Ishikawa (cell line): ENCODE results near the gene RUSC1.
A peak's percentile ranks its signal among the peaks of the same experiment; 100 is the strongest.

Source experiments
- CEBPB ChIP-seq: IDR thresholded peaks from 2 replicates; pipeline ENCODE4 v1.6.1; 2012
- CREB1 ChIP-seq: IDR thresholded peaks from 2 replicates; pipeline ENCODE4 v1.6.1; 2012; ENCODE audit warnings: low read depth
- EGR1 ChIP-seq: IDR thresholded peaks from 2 replicates; pipeline ENCODE4 v1.6.1; 2012
- EP300 ChIP-seq: IDR thresholded peaks from 2 replicates; pipeline ENCODE4 v1.6.1; 2012; ENCODE audit warnings: borderline replicate concordance
- TAF1 ChIP-seq: IDR thresholded peaks from 2 replicates; pipeline ENCODE4 v1.6.1; 2012; ENCODE audit warnings: low read depth, mild to moderate bottlenecking
- TEAD4 ChIP-seq: IDR thresholded peaks from 2 replicates; pipeline ENCODE4 v1.6.1; 2012
- YY1 ChIP-seq: IDR thresholded peaks from 2 replicates; pipeline ENCODE4 v1.6.1; 2012; ENCODE audit warnings: low read depth
- TF ChIP-seq, protein P1 (sequence below): IDR thresholded peaks from 2 replicates; pipeline ENCODE4 v1.6.1; 2012

DNA sequence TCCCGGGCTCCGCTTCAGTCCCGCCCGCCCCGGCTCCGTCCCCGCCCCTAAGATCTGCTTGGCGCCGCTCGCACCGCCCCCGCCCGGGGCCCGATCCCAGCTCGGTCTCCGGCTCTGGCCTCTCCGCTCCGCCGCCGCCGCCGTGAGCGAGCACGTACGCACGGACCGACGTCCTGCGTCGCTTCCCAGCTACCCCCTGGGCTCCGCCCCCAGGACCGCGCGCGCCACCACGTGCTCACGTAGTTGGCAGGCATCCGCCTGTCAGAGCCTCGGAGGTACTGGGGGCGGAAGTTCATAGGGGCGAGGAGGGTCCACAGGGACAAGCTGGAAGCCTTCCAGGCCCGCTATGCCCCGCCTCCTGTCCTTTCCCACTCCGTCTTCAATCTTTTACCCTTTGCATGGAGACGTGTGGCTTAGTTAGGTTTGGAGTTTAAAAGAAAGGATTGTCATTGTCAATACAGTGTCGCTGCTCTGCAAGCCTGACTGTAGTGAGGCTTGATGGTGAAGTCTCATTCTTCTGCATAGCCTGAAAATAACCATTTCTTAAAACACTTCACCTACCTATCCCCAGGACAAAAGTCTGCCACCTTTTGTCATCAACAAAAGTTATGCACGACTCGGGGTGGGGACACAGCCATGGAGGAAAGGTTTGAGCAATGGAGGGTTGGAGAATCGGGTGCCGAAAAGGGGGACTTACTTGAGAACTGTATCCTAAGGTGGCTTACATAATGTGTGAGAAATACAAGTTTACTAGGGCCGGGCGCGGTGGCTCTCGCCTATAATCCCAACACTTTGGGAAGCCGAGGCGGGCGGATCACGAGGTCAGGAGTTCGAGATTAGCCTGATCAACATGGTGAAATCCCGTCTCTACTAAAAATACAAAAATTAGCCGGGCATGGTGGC, 47.1 kb upstream of the RUSC1 start, which contains the start of gene CLK2:
- TF ChIP-seq YY1 (no peak), EP300 (no peak; the same call in 1 of the 2 replicates), CEBPB (no peak), TEAD4 (no peak), CREB1 (no peak; the same call in 1 of the 2 replicates), EGR1 (peak; percentile 53; the same call in 1 of the 2 replicates), TAF1 (peak; percentile 92)
- TF ChIP-seq, protein P1, sequence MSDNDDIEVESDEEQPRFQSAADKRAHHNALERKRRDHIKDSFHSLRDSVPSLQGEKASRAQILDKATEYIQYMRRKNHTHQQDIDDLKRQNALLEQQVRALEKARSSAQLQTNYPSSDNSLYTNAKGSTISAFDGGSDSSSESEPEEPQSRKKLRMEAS = peak; percentile 98
